Measurements from ENCODE around the gene SCN5A.

Gene SCN5A

GRCh38 chr3:38622336-38622735, 27.2 kb downstream of the SCN5A start:
- Histone ChIP-seq H2BK5ac (ENCODE audit: low read depth, low read length, poor library complexity, severe bottlenecking) (no peak overlapping the region), H2BK15ac (ENCODE audit: low read depth, poor library complexity, severe bottlenecking) (no peak overlapping the region), H3K9ac (ENCODE audit: low read length) (no peak overlapping the region), H2AFZ (ENCODE audit: low read depth, low read length) (no peak overlapping the region), H3K4me1 (ENCODE audit: control insufficient read depth, insufficient read depth, low read depth, low read length) (peaks cover 2% of the 10 kb centered on the region), H3K4me2 (ENCODE audit: low read length, poor library complexity, severe bottlenecking) (no peak overlapping the region), H3K14ac (ENCODE audit: low read length in 2 of 2) (no peak overlapping the region), H2BK120ac (ENCODE audit: low read depth, low read length) (no peak overlapping the region), H3K36me3 (ENCODE audit: control insufficient read depth in 1 of 2, insufficient read depth in 2 of 2, low read depth in 1 of 2, low read length in 2 of 2) (no peaks in the 10 kb centered on the region), H3K4ac (ENCODE audit: low read depth in 1 of 2, low read length in 2 of 2) (no peak overlapping the region), H2AK5ac (ENCODE audit: low read length, severe bottlenecking) (no peak overlapping the region), H4K91ac (ENCODE audit: low read length) (no peak overlapping the region), H3K9me3 (ENCODE audit: control insufficient read depth, low read length) (no peaks in the 10 kb centered on the region), H3K27me3 (ENCODE audit: control insufficient read depth in 1 of 2, insufficient read depth in 1 of 2, low read length in 2 of 2) (peaks cover 19 to 39% of the 10 kb centered on the region in 2 experiments), H3K18ac (ENCODE audit: low read depth in 1 of 2, low read length in 2 of 2) (no peak overlapping the region), H3K4me3 (ENCODE audit: insufficient read depth in 1 of 2, low read depth in 1 of 2, low read length in 2 of 2) (no peak overlapping the region), H3K27ac (ENCODE audit: low read length, poor library complexity, severe bottlenecking) (no peak overlapping the region), H2BK12ac (ENCODE audit: low read length in 2 of 2) (no peak overlapping the region), H3K79me1 (replicated peaks; ENCODE audit: low read length, poor library complexity, severe bottlenecking) (no peaks in the 10 kb centered on the region), H4K8ac (ENCODE audit: low read length) (no peak overlapping the region), H3K23ac (ENCODE audit: low read length in 2 of 2) (no peak overlapping the region)
- no peak for DNase-seq
- 75% methylated on average over 9 of the region's 10 CpGs for WGBS

- H3K23ac ChIP-seq (ENCODE audit: low read length in 2 of 2) = no peak overlapping the region
- peaks cover 31 to 51% of the 10 kb centered on the region in 2 experiments for H3K27me3 ChIP-seq (ENCODE audit: control insufficient read depth in 1 of 2, insufficient read depth in 1 of 2, low read length in 2 of 2)
- H3K9me3 ChIP-seq (ENCODE audit: control insufficient read depth, low read length) = no peaks in the 10 kb centered on the region
- H2AK5ac ChIP-seq (ENCODE audit: low read length, severe bottlenecking) = no peak overlapping the region
- H2AFZ ChIP-seq (ENCODE audit: low read depth, low read length) = no peak overlapping the region
- H3K4me1 ChIP-seq (ENCODE audit: control insufficient read depth, insufficient read depth, low read depth, low read length) = no peaks in the 10 kb centered on the region
- H2BK120ac ChIP-seq (ENCODE audit: low read depth, low read length) = no peak overlapping the region
- no peak overlapping the region for H3K14ac ChIP-seq (ENCODE audit: low read length in 2 of 2)
- no peaks in the 10 kb centered on the region for H3K36me3 ChIP-seq (ENCODE audit: control insufficient read depth in 1 of 2, insufficient read depth in 2 of 2, low read depth in 1 of 2, low read length in 2 of 2)
- H4K8ac ChIP-seq (ENCODE audit: low read length) = no peak overlapping the region
- H3K79me1 ChIP-seq (replicated peaks; ENCODE audit: low read length, poor library complexity, severe bottlenecking) = no peaks in the 10 kb centered on the region
- no peak overlapping the region for H2BK5ac ChIP-seq (ENCODE audit: low read depth, low read length, poor library complexity, severe bottlenecking)
- H2BK15ac ChIP-seq (ENCODE audit: low read depth, poor library complexity, severe bottlenecking) = no peak overlapping the region
- no peak overlapping the region for H3K9ac ChIP-seq (ENCODE audit: low read length)
- no peak overlapping the region for H3K4ac ChIP-seq (ENCODE audit: low read depth in 1 of 2, low read length in 2 of 2)
- H4K91ac ChIP-seq (ENCODE audit: low read length) = no peak overlapping the region
- no peak overlapping the region for H2BK12ac ChIP-seq (ENCODE audit: low read length in 2 of 2)
- WGBS = 87% methylated on average over 4 of the region's 5 CpGs
- no peak for DNase-seq
- no peak overlapping the region for H3K18ac ChIP-seq (ENCODE audit: low read depth in 1 of 2, low read length in 2 of 2)
- no peak overlapping the region for H3K27ac ChIP-seq (ENCODE audit: low read length, poor library complexity, severe bottlenecking)
- no peak overlapping the region for H3K4me2 ChIP-seq (ENCODE audit: low read length, poor library complexity, severe bottlenecking)
- no peak overlapping the region for H3K4me3 ChIP-seq (ENCODE audit: insufficient read depth in 1 of 2, low read depth in 1 of 2, low read length in 2 of 2)
Measured at GRCh38 chr3:38620236-38620635, 29.3 kb downstream of the SCN5A start.

- H4K8ac ChIP-seq (ENCODE audit: low read length) = no peak overlapping the region
- H2BK15ac ChIP-seq (ENCODE audit: low read depth, poor library complexity, severe bottlenecking) = no peak overlapping the region
- no peaks in the 10 kb centered on the region for H3K36me3 ChIP-seq (ENCODE audit: control insufficient read depth in 1 of 2, insufficient read depth in 2 of 2, low read depth in 1 of 2, low read length in 2 of 2)
- H3K9me3 ChIP-seq (ENCODE audit: control insufficient read depth, low read length) = no peaks in the 10 kb centered on the region
- no peak overlapping the region for H3K9ac ChIP-seq (ENCODE audit: low read length)
- no peak overlapping the region for H2AFZ ChIP-seq (ENCODE audit: low read depth, low read length)
- no peak overlapping the region for H2BK12ac ChIP-seq (ENCODE audit: low read length in 2 of 2)
- H3K18ac ChIP-seq (ENCODE audit: low read depth in 1 of 2, low read length in 2 of 2) = no peak overlapping the region
- DNase-seq = no peak
- H2AK5ac ChIP-seq (ENCODE audit: low read length, severe bottlenecking) = no peak overlapping the region
- no peak overlapping the region for H3K4me3 ChIP-seq (ENCODE audit: insufficient read depth in 1 of 2, low read depth in 1 of 2, low read length in 2 of 2)
- no peak overlapping the region for H3K4ac ChIP-seq (ENCODE audit: low read depth in 1 of 2, low read length in 2 of 2)
- 80% methylated on average over 5 of the region's 5 CpGs for WGBS
- peaks cover 30 to 51% of the 10 kb centered on the region in 2 experiments for H3K27me3 ChIP-seq (ENCODE audit: control insufficient read depth in 1 of 2, insufficient read depth in 1 of 2, low read length in 2 of 2)
- no peak overlapping the region for H3K27ac ChIP-seq (ENCODE audit: low read length, poor library complexity, severe bottlenecking)
- no peak overlapping the region for H2BK5ac ChIP-seq (ENCODE audit: low read depth, low read length, poor library complexity, severe bottlenecking)
- no peak overlapping the region for H3K23ac ChIP-seq (ENCODE audit: low read length in 2 of 2)
- no peak overlapping the region for H2BK120ac ChIP-seq (ENCODE audit: low read depth, low read length)
- H3K4me1 ChIP-seq (ENCODE audit: control insufficient read depth, insufficient read depth, low read depth, low read length) = no peaks in the 10 kb centered on the region
- no peak overlapping the region for H3K4me2 ChIP-seq (ENCODE audit: low read length, poor library complexity, severe bottlenecking)
- no peaks in the 10 kb centered on the region for H3K79me1 ChIP-seq (replicated peaks; ENCODE audit: low read length, poor library complexity, severe bottlenecking)
- no peak overlapping the region for H3K14ac ChIP-seq (ENCODE audit: low read length in 2 of 2)
- H4K91ac ChIP-seq (ENCODE audit: low read length) = no peak overlapping the region
Measured at GRCh38 chr3:38618343-38618742, 31.1 kb downstream of the SCN5A start.

GRCh38 chr3:38617586-38617985, 31.9 kb downstream of the SCN5A start:
- H3K36me3 ChIP-seq (ENCODE audit: control insufficient read depth in 1 of 2, insufficient read depth in 2 of 2, low read depth in 1 of 2, low read length in 2 of 2) = no peaks in the 10 kb centered on the region
- no peak overlapping the region for H3K18ac ChIP-seq (ENCODE audit: low read depth in 1 of 2, low read length in 2 of 2)
- H2BK15ac ChIP-seq (ENCODE audit: low read depth, poor library complexity, severe bottlenecking) = no peak overlapping the region
- H2BK5ac ChIP-seq (ENCODE audit: low read depth, low read length, poor library complexity, severe bottlenecking) = no peak overlapping the region
- WGBS = 62% methylated on average over 5 of the region's 5 CpGs
- H2BK120ac ChIP-seq (ENCODE audit: low read depth, low read length) = no peak overlapping the region
- H2AFZ ChIP-seq (ENCODE audit: low read depth, low read length) = no peak overlapping the region
- H3K23ac ChIP-seq (ENCODE audit: low read length in 2 of 2) = no peak overlapping the region
- no peak overlapping the region for H3K4me2 ChIP-seq (ENCODE audit: low read length, poor library complexity, severe bottlenecking)
- H3K4me1 ChIP-seq (ENCODE audit: control insufficient read depth, insufficient read depth, low read depth, low read length) = no peaks in the 10 kb centered on the region
- H3K14ac ChIP-seq (ENCODE audit: low read length in 2 of 2) = no peak overlapping the region
- no peak overlapping the region for H2BK12ac ChIP-seq (ENCODE audit: low read length in 2 of 2)
- no peaks in the 10 kb centered on the region for H3K79me1 ChIP-seq (replicated peaks; ENCODE audit: low read length, poor library complexity, severe bottlenecking)
- no peak overlapping the region for H3K27ac ChIP-seq (ENCODE audit: low read length, poor library complexity, severe bottlenecking)
- no peak overlapping the region for H4K8ac ChIP-seq (ENCODE audit: low read length)
- DNase-seq = no peak
- H2AK5ac ChIP-seq (ENCODE audit: low read length, severe bottlenecking) = no peak overlapping the region
- no peak overlapping the region for H3K9ac ChIP-seq (ENCODE audit: low read length)
- H3K4me3 ChIP-seq (ENCODE audit: insufficient read depth in 1 of 2, low read depth in 1 of 2, low read length in 2 of 2) = no peak overlapping the region
- peaks cover 25 to 51% of the 10 kb centered on the region in 2 experiments for H3K27me3 ChIP-seq (ENCODE audit: control insufficient read depth in 1 of 2, insufficient read depth in 1 of 2, low read length in 2 of 2)
- no peak overlapping the region for H3K4ac ChIP-seq (ENCODE audit: low read depth in 1 of 2, low read length in 2 of 2)
- H4K91ac ChIP-seq (ENCODE audit: low read length) = no peak overlapping the region
- no peaks in the 10 kb centered on the region for H3K9me3 ChIP-seq (ENCODE audit: control insufficient read depth, low read length)
